ENCODE results near the gene SMIM29.

Gene SMIM29

GRCh38 chr6:34280216-34280615 lies 31.4 kb upstream of the SMIM29 start:
- no peaks in the 10 kb centered on the region for H3K79me1 ChIP-seq (ENCODE audit: low read length)
- no peak overlapping the region for H4K8ac ChIP-seq (ENCODE audit: low read depth, low read length)
- no peak overlapping the region for H3K14ac ChIP-seq (ENCODE audit: low read length)
- H3K36me3 ChIP-seq (ENCODE audit: control insufficient read depth in 1 of 2, insufficient read depth in 2 of 2, low read length in 2 of 2) = no peaks in the 10 kb centered on the region
- H3K27me3 ChIP-seq (ENCODE audit: insufficient read depth, low read length) = no peaks in the 10 kb centered on the region
- H4K12ac ChIP-seq (ENCODE audit: low read depth, low read length) = no peak overlapping the region
- no peak overlapping the region for H2AK5ac ChIP-seq (ENCODE audit: low read length)
- H2BK120ac ChIP-seq (ENCODE audit: insufficient read depth, low read length, poor library complexity) = no peak overlapping the region
- no CpG with 5 or more reads among the region's 4 CpGs for WGBS (ENCODE audit: extremely low coverage, insufficient coverage, insufficient read length)
- no peaks in the 10 kb centered on the region for H3K79me2 ChIP-seq (ENCODE audit: control insufficient read depth, insufficient read depth, low read length, poor library complexity)
- DNase-seq = no peak
- H3K9ac ChIP-seq (ENCODE audit: low read length) = no peak overlapping the region
- H3K9me3 ChIP-seq (ENCODE audit: insufficient read depth, low read depth, low read length) = no peaks in the 10 kb centered on the region
- peaks cover 9 to 10% of the 10 kb centered on the region in 2 experiments for H3K4me1 ChIP-seq (ENCODE audit: control insufficient read depth in 1 of 2, insufficient read depth in 2 of 2, low read length in 2 of 2)
- no peak overlapping the region for H3K4ac ChIP-seq (ENCODE audit: low read depth, low read length)
- H2BK5ac ChIP-seq (ENCODE audit: low read depth, low read length, poor library complexity) = no peak overlapping the region
- no peak overlapping the region for H3K27ac ChIP-seq (ENCODE audit: low read depth, low read length)
- H2BK12ac ChIP-seq (ENCODE audit: low read length) = no peak overlapping the region
- no peak overlapping the region for H4K91ac ChIP-seq (ENCODE audit: low read depth, low read length)
- no peak overlapping the region for H3K18ac ChIP-seq (ENCODE audit: low read length)
- H3K4me2 ChIP-seq (ENCODE audit: low read length) = no peak overlapping the region
- no peak overlapping the region for H2AFZ ChIP-seq (ENCODE audit: insufficient read depth, low read length, poor library complexity)
- H3K23ac ChIP-seq (ENCODE audit: low read length) = no peak overlapping the region
- no peak overlapping the region for H3K4me3 ChIP-seq (ENCODE audit: low read depth, low read length)

- H2AK5ac ChIP-seq (ENCODE audit: low read length) = no peak overlapping the region
- H3K79me1 ChIP-seq (ENCODE audit: low read length) = no peaks in the 10 kb centered on the region
- no peak overlapping the region for H3K4ac ChIP-seq (ENCODE audit: low read depth, low read length)
- H4K12ac ChIP-seq (ENCODE audit: low read depth, low read length) = no peak overlapping the region
- H2AFZ ChIP-seq (ENCODE audit: insufficient read depth, low read length, poor library complexity) = no peak overlapping the region
- H3K27ac ChIP-seq (ENCODE audit: low read depth, low read length) = no peak overlapping the region
- H3K4me2 ChIP-seq (ENCODE audit: low read length) = no peak overlapping the region
- H2BK5ac ChIP-seq (ENCODE audit: low read depth, low read length, poor library complexity) = no peak overlapping the region
- no peaks in the 10 kb centered on the region for H3K9me3 ChIP-seq (ENCODE audit: insufficient read depth, low read depth, low read length)
- no peak overlapping the region for H3K18ac ChIP-seq (ENCODE audit: low read length)
- H2BK120ac ChIP-seq (ENCODE audit: insufficient read depth, low read length, poor library complexity) = no peak overlapping the region
- no peaks in the 10 kb centered on the region for H3K36me3 ChIP-seq (ENCODE audit: control insufficient read depth in 1 of 2, insufficient read depth in 2 of 2, low read length in 2 of 2)
- no peak overlapping the region for H4K8ac ChIP-seq (ENCODE audit: low read depth, low read length)
- no peak overlapping the region for H3K14ac ChIP-seq (ENCODE audit: low read length)
- no peak overlapping the region for H2BK12ac ChIP-seq (ENCODE audit: low read length)
- peaks cover 9 to 10% of the 10 kb centered on the region in 2 experiments for H3K4me1 ChIP-seq (ENCODE audit: control insufficient read depth in 1 of 2, insufficient read depth in 2 of 2, low read length in 2 of 2)
- H3K9ac ChIP-seq (ENCODE audit: low read length) = no peak overlapping the region
- H3K23ac ChIP-seq (ENCODE audit: low read length) = no peak overlapping the region
- no peak overlapping the region for H3K4me3 ChIP-seq (ENCODE audit: low read depth, low read length)
- no peaks in the 10 kb centered on the region for H3K27me3 ChIP-seq (ENCODE audit: insufficient read depth, low read length)
- no peaks in the 10 kb centered on the region for H3K79me2 ChIP-seq (ENCODE audit: control insufficient read depth, insufficient read depth, low read length, poor library complexity)
- no peak overlapping the region for H4K91ac ChIP-seq (ENCODE audit: low read depth, low read length)
- no peak for DNase-seq
- no CpG with 5 or more reads among the region's 5 CpGs for WGBS (ENCODE audit: extremely low coverage, insufficient coverage, insufficient read length)
Measured at GRCh38 chr6:34278833-34279232, 30.0 kb upstream of the SMIM29 start.

- no peaks in the 10 kb centered on the region for H3K27me3 ChIP-seq (ENCODE audit: insufficient read depth, low read length)
- no peak overlapping the region for H2BK120ac ChIP-seq (ENCODE audit: insufficient read depth, low read length, poor library complexity)
- peaks cover 15 to 16% of the 10 kb centered on the region in 2 experiments for H3K4me1 ChIP-seq (ENCODE audit: control insufficient read depth in 1 of 2, insufficient read depth in 2 of 2, low read length in 2 of 2)
- H3K4me3 ChIP-seq (ENCODE audit: low read depth, low read length) = no peak overlapping the region
- no peak overlapping the region for H4K8ac ChIP-seq (ENCODE audit: low read depth, low read length)
- no peaks in the 10 kb centered on the region for H3K79me2 ChIP-seq (ENCODE audit: control insufficient read depth, insufficient read depth, low read length, poor library complexity)
- no peaks in the 10 kb centered on the region for H3K9me3 ChIP-seq (ENCODE audit: insufficient read depth, low read depth, low read length)
- no peak overlapping the region for H3K18ac ChIP-seq (ENCODE audit: low read length)
- H3K23ac ChIP-seq (ENCODE audit: low read length) = no peak overlapping the region
- no peak overlapping the region for H3K4ac ChIP-seq (ENCODE audit: low read depth, low read length)
- H4K12ac ChIP-seq (ENCODE audit: low read depth, low read length) = no peak overlapping the region
- no peak overlapping the region for H3K14ac ChIP-seq (ENCODE audit: low read length)
- H2AK5ac ChIP-seq (ENCODE audit: low read length) = no peak overlapping the region
- H3K4me2 ChIP-seq (ENCODE audit: low read length) = no peak overlapping the region
- H3K9ac ChIP-seq (ENCODE audit: low read length) = no peak overlapping the region
- H3K27ac ChIP-seq (ENCODE audit: low read depth, low read length) = no peak overlapping the region
- WGBS (ENCODE audit: extremely low coverage, insufficient coverage, insufficient read length) = no CpG with 5 or more reads among the region's 4 CpGs
- H2BK5ac ChIP-seq (ENCODE audit: low read depth, low read length, poor library complexity) = no peak overlapping the region
- DNase-seq = no peak
- H2BK12ac ChIP-seq (ENCODE audit: low read length) = no peak overlapping the region
- H2AFZ ChIP-seq (ENCODE audit: insufficient read depth, low read length, poor library complexity) = no peak overlapping the region
- H3K79me1 ChIP-seq (ENCODE audit: low read length) = no peaks in the 10 kb centered on the region
- H3K36me3 ChIP-seq (ENCODE audit: control insufficient read depth in 1 of 2, insufficient read depth in 2 of 2, low read length in 2 of 2) = no peaks in the 10 kb centered on the region
- no peak overlapping the region for H4K91ac ChIP-seq (ENCODE audit: low read depth, low read length)
Measured at GRCh38 chr6:34277763-34278112, 28.9 kb upstream of the SMIM29 start.

- H3K36me3 ChIP-seq (ENCODE audit: control insufficient read depth in 1 of 2, insufficient read depth in 2 of 2, low read length in 2 of 2) = no peaks in the 10 kb centered on the region
- H3K4me3 ChIP-seq (ENCODE audit: low read depth, low read length) = no peak overlapping the region
- no peak overlapping the region for H2BK12ac ChIP-seq (ENCODE audit: low read length)
- H3K27ac ChIP-seq (ENCODE audit: low read depth, low read length) = no peak overlapping the region
- no peak overlapping the region for H2AK5ac ChIP-seq (ENCODE audit: low read length)
- H4K91ac ChIP-seq (ENCODE audit: low read depth, low read length) = no peak overlapping the region
- H3K4me1 ChIP-seq (ENCODE audit: control insufficient read depth in 1 of 2, insufficient read depth in 2 of 2, low read length in 2 of 2) = peaks cover 15 to 16% of the 10 kb centered on the region in 2 experiments
- no peak overlapping the region for H4K12ac ChIP-seq (ENCODE audit: low read depth, low read length)
- no peak overlapping the region for H3K4me2 ChIP-seq (ENCODE audit: low read length)
- H2AFZ ChIP-seq (ENCODE audit: insufficient read depth, low read length, poor library complexity) = no peak overlapping the region
- H3K79me1 ChIP-seq (ENCODE audit: low read length) = no peaks in the 10 kb centered on the region
- H3K79me2 ChIP-seq (ENCODE audit: control insufficient read depth, insufficient read depth, low read length, poor library complexity) = no peaks in the 10 kb centered on the region
- DNase-seq = peak; percentile 36 to 70
- H3K4ac ChIP-seq (ENCODE audit: low read depth, low read length) = no peak overlapping the region
- H3K9ac ChIP-seq (ENCODE audit: low read length) = no peak overlapping the region
- H2BK5ac ChIP-seq (ENCODE audit: low read depth, low read length, poor library complexity) = no peak overlapping the region
- no CpG with 5 or more reads among the region's 10 CpGs for WGBS (ENCODE audit: extremely low coverage, insufficient coverage, insufficient read length)
- H4K8ac ChIP-seq (ENCODE audit: low read depth, low read length) = no peak overlapping the region
- H3K9me3 ChIP-seq (ENCODE audit: insufficient read depth, low read depth, low read length) = no peaks in the 10 kb centered on the region
- no peaks in the 10 kb centered on the region for H3K27me3 ChIP-seq (ENCODE audit: insufficient read depth, low read length)
- no peak overlapping the region for H3K23ac ChIP-seq (ENCODE audit: low read length)
- no peak overlapping the region for H2BK120ac ChIP-seq (ENCODE audit: insufficient read depth, low read length, poor library complexity)
- no peak overlapping the region for H3K18ac ChIP-seq (ENCODE audit: low read length)
- H3K14ac ChIP-seq (ENCODE audit: low read length) = no peak overlapping the region
Measured at GRCh38 chr6:34276881-34277762, 28.3 kb upstream of the SMIM29 start.
